Inflammatory macrophage (primary cell): ENCODE measurements around the gene FOXP4.

Source experiments
- DNase-seq, 2 donors: peaks; one replicate each; pipeline ENCODE4 v3.0.0-alpha.2; 2020 to 2022

The FOXP4 gene

GRCh38 chr6:41547799-41548097, 1.6 kb downstream of the FOXP4 start:
- no peak for DNase-seq

GRCh38 chr6:41548098-41548840, 2.1 kb downstream of the FOXP4 start:
- DNase-seq, result peak; percentile 51 to 77

GRCh38 chr6:41548841-41549642, 2.9 kb downstream of the FOXP4 start:
- DNase-seq, result no peak

GRCh38 chr6:41549673-41550072, 3.5 kb downstream of the FOXP4 start:
- DNase-seq, result no peak

- no peak for DNase-seq
These were observed 5.0 kb downstream of the FOXP4 start for GRCh38 chr6:41551086-41551700.

- DNase-seq, result no peak
These were observed 5.7 kb downstream of the FOXP4 start for GRCh38 chr6:41551857-41552256.

GRCh38 chr6:41552723-41553122, 6.5 kb downstream of the FOXP4 start:
- no peak for DNase-seq

GRCh38 chr6:41553405-41553999, 7.3 kb downstream of the FOXP4 start:
- no peak for DNase-seq

- DNase-seq, result no peak
These were observed 9.4 kb downstream of the FOXP4 start for GRCh38 chr6:41555326-41556300.

GRCh38 chr6:41557335-41557734, 11.2 kb downstream of the FOXP4 start:
- no peak for DNase-seq

- no peak for DNase-seq
These were observed 12.0 kb downstream of the FOXP4 start for GRCh38 chr6:41558033-41558807.

GRCh38 chr6:41559655-41560427, 13.7 kb downstream of the FOXP4 start:
- no peak for DNase-seq

- peak; percentile 4 to 40 for DNase-seq
These were observed 14.4 kb downstream of the FOXP4 start for GRCh38 chr6:41560431-41561192.

- no peak for DNase-seq
These were observed 15.2 kb downstream of the FOXP4 start for GRCh38 chr6:41561416-41561815.

- no peak for DNase-seq
These were observed 16.0 kb downstream of the FOXP4 start for GRCh38 chr6:41561931-41562911.

- no peak for DNase-seq
These were observed 17.0 kb downstream of the FOXP4 start for GRCh38 chr6:41563060-41563776.

GRCh38 chr6:41564448-41565142, 18.4 kb downstream of the FOXP4 start:
- DNase-seq, result no peak
